BLaER1 treated with 17β-estradiol and CSF1 and Interleukin-3, amounts not matched to agents 10 nM and 100 nM (cell line): ENCODE data around the gene KLHL24.
"Not testable (repeated sequence)": the region's sequence is repeated elsewhere in the genome, so short reads cannot be mapped to it uniquely, and the experiment has no call there.

Source experiments
- H3K27ac ChIP-seq, 11 experiments: shearing (Covaris generic); formaldehyde crosslinking; 2 replicates each; pipeline ENCODE4 v1.8.1; 2022
- H3K27me3 ChIP-seq, 11 experiments: shearing (Covaris generic); formaldehyde crosslinking; 2 replicates each; pipeline ENCODE4 v1.8.1; 2022
- H3K36me3 ChIP-seq, 11 experiments: shearing (Covaris generic); formaldehyde crosslinking; 2 replicates each; pipeline ENCODE4 v1.8.1; 2022
- H3K4me1 ChIP-seq, 10 experiments: shearing (Covaris generic); formaldehyde crosslinking; 2 replicates each; pipeline ENCODE4 v1.8.1; 2022
- H3K4me2 ChIP-seq, 11 experiments: shearing (Covaris generic); formaldehyde crosslinking; 2 replicates each; pipeline ENCODE4 v1.8.1; 2022
- H3K4me3 ChIP-seq, 10 experiments: shearing (Covaris generic); formaldehyde crosslinking; 2 replicates each; pipeline ENCODE4 v1.8.1; 2022
- H3K9ac ChIP-seq, 11 experiments: shearing (Covaris generic); formaldehyde crosslinking; 2 replicates each; pipeline ENCODE4 v1.8.1; 2022
- H3K9me3 ChIP-seq, 11 experiments: shearing (Covaris generic); formaldehyde crosslinking; replicated peaks in 1 of 11; 2 replicates each; pipeline ENCODE4 v1.8.1; 2022
- H4K20me1 ChIP-seq, 11 experiments: shearing (Covaris generic); formaldehyde crosslinking; 2 replicates each; pipeline ENCODE4 v1.8.1; 2022
- Cebpa-rat ChIP-seq, 11 experiments: shearing (Covaris generic); IDR thresholded peaks; 2 replicates each; pipeline ENCODE4 v1.8.1; 2022

KLHL24 gene

DNA sequence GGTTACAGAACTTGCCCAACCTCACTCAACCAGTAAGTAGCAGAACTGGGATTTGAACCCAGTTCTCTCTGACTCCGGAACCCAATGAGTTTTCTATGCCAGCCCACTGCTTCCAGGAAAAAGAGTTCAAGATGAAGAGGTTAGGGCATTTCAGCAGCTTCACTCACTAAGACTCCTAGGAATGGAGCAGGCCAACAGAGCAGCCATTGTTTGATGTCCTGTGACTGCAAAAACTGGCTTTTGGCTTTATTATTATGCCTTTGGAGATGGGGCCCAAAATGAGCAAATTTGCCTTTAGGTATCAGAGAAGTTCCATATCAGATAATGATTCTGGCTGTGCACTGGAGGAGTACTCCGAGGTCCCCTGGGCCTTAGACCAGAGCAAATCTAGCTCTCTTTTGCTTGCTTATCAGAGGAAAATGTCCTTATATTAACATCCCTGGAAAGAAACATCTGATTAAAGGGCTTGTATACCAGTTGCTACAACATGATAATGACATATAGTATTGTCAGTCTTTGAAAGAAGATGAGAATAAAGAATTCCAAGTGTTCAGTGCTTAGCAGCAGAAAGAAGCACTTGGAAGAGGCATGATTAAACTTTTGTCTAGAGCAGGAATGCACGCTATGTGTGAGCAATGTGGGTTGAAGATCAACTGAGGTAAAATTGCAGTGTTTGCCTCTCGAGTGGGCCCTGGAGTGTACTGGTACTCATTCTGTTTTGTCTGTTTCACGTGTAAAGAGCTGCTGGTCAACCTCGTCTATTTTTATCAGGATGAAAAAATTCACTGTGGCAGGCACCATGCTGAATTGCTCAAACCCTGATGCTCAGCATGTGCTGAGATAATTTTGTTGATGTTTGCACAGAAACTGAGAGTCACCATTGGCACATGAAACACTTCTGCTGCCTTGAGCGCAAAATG lies 21.8 kb upstream of the KLHL24 start:
- no peaks in the 10 kb centered on the region for H4K20me1 ChIP-seq
- no peak overlapping the region for H3K4me3 ChIP-seq
- no peaks in the 10 kb centered on the region for H3K36me3 ChIP-seq
- H3K27ac ChIP-seq = no peak overlapping the region
- TF ChIP-seq Cebpa-rat (IDR thresholded peaks at IDR 0.05) = no peak
- no peak overlapping the region for H3K9ac ChIP-seq
- no peak overlapping the region for H3K4me2 ChIP-seq
- H3K9me3 ChIP-seq = no peaks in the 10 kb centered on the region
- H3K4me1 ChIP-seq = no peaks in the 10 kb centered on the region
- H3K27me3 ChIP-seq = no peaks in the 10 kb centered on the region

DNA sequence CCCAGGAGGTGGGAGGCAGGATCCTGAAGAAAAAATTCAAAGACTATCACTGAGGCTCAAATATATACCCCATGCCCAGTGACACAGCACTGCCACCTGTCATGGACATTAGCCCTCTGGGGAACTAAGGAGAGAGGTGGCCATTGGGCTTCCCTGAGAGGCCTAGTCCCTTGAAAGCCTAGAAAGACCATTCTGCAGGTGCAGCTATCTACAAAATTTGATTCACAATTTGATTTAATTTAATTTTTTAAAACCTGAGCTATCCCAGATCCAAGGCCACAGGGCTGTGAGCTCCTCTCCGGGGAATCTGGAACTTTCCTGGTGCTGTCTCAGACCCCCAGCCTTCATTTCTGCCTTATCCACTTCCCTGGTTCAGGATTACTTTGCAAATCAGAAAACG lies 16.9 kb upstream of the KLHL24 start:
- H4K20me1 ChIP-seq = no peaks in the 10 kb centered on the region
- H3K9me3 ChIP-seq = peaks cover 0 to 18% (median 5%) of the 10 kb centered on the region in 11 experiments; a peak in 14 of 22 replicates
- no peak overlapping the region for H3K4me2 ChIP-seq
- no peaks in the 10 kb centered on the region for H3K36me3 ChIP-seq
- no peak for TF ChIP-seq Cebpa-rat (IDR thresholded peaks at IDR 0.05)
- H3K4me1 ChIP-seq = no peaks in the 10 kb centered on the region
- no peak overlapping the region for H3K4me3 ChIP-seq
- H3K27ac ChIP-seq = no peak overlapping the region
- no peaks in the 10 kb centered on the region for H3K27me3 ChIP-seq
- H3K9ac ChIP-seq = no peak overlapping the region

DNA sequence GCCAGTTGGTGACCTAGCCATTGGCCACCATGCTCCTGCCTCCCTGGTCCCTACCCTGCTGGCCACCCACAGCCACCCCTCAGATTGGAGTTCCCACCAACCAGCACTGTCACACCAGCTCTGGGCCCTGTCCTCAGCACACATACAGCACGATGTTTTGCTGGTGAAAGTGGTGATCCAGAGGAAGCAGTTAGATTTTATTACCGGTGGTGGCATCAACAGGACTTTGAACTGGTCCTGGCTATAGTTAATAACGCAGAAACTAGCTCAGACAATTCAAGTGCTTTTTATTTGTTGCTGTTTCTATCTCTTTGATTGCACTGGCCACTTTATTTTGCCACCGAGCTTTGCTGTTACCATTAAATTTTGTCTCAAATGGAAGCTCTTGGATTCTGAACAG lies 16.4 kb upstream of the KLHL24 start:
- no peak overlapping the region for H3K27ac ChIP-seq
- no peak for TF ChIP-seq Cebpa-rat (IDR thresholded peaks at IDR 0.05)
- peaks cover 0 to 18% (median 5%) of the 10 kb centered on the region in 11 experiments; a peak in 14 of 22 replicates for H3K9me3 ChIP-seq
- H3K4me1 ChIP-seq = no peaks in the 10 kb centered on the region
- H3K27me3 ChIP-seq = no peaks in the 10 kb centered on the region
- H3K36me3 ChIP-seq = no peaks in the 10 kb centered on the region
- no peak overlapping the region for H3K4me3 ChIP-seq
- H3K9ac ChIP-seq = no peak overlapping the region
- no peaks in the 10 kb centered on the region for H4K20me1 ChIP-seq
- no peak overlapping the region for H3K4me2 ChIP-seq

DNA sequence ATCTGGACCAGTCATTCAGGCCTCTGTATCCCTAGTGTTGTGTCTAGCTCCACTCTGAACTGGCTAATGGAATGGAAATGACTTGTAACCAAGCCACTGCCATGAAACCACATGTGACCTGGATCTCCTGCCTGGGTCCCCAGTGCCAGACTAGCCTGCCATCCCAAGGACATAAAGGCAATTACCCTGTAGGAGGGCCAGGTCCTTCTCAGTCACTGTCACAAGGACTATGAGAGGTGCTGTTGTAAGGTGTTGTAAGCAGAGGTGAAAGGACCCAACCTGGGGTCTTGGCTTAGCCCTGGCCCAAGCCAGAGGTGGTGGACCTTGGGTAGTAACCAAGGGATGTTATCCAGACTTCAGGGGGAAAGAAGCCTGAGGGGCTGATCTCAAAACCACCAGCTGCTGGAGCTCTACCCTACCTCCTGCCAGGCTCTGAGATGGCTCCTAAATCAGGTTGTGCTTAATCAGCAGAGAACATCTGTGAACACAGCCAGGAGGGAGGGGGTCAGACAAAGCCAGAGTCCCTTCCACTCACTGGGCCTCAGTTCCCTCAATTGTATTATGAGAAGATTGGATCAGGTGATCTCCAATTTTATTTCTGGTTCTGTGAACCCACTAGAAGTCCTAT lies 15.7 kb upstream of the KLHL24 start:
- Histone ChIP-seq H3K27me3 (no peaks in the 10 kb centered on the region), H3K4me1 (no peaks in the 10 kb centered on the region), H3K36me3 (no peaks in the 10 kb centered on the region), H3K4me3 (no peak overlapping the region), H4K20me1 (no peaks in the 10 kb centered on the region), H3K27ac (no peak overlapping the region), H3K4me2 (no peak overlapping the region), H3K9me3 (peaks cover 0 to 18% (median 5%) of the 10 kb centered on the region in 11 experiments; a peak in 14 of 22 replicates), H3K9ac (no peak overlapping the region)
- TF ChIP-seq Cebpa-rat (IDR thresholded peaks at IDR 0.05) = no peak

DNA sequence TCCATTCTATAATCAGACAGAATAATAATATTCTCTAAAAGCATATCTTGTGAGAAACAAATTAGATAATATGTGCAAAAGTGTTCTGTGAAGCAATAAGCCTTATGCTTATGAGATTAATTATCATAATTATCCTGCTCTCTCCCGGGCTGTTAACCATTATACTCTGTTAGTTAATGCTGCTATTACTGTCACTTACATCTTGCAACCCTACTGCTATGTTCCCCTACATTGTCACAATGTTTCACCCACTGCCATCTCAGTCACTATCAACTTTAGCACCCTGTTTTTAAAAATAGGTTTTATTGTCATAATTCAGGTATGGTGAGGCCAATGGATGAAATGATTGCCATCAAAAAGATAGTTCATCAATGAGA lies 15.2 kb upstream of the KLHL24 start:
- Histone ChIP-seq H3K4me2 (no peak overlapping the region), H3K27me3 (no peaks in the 10 kb centered on the region), H3K4me1 (no peaks in the 10 kb centered on the region), H3K36me3 (no peaks in the 10 kb centered on the region), H3K9me3 (peaks cover 0 to 18% (median 5%) of the 10 kb centered on the region in 11 experiments; a peak in 14 of 22 replicates), H3K27ac (no peak overlapping the region), H3K4me3 (no peak overlapping the region), H4K20me1 (no peaks in the 10 kb centered on the region), H3K9ac (no peak overlapping the region)
- TF ChIP-seq Cebpa-rat (IDR thresholded peaks at IDR 0.05) = no peak

DNA sequence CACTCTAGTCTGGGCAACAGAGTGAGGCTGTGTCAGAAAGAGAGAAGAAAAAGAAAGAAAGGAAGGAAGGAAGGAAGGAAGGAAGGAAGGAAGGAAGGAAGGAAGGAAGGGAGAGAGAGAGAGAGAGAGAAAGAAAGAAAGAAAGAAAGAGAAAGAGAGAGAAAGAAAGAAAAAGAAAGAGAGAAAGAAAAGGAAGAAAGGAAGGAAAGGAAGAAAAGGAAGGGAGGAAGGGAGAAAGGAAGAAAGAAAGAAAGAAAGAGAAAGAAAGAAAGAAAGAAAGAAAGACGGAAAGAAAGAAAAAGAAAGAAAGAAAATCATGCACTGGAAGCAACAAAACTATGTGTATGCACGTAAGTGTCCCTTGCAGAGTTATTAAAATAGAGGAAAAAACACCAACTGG lies 12.9 kb upstream of the KLHL24 start:
- not testable (repeated sequence) for H3K4me3 ChIP-seq, H3K4me1 ChIP-seq, H3K27ac ChIP-seq, H3K27me3 ChIP-seq, H3K36me3 ChIP-seq, H3K9ac ChIP-seq, H4K20me1 ChIP-seq
- Histone ChIP-seq H3K4me2 (0 out of 22 replicates have a peak overlapping the region, but pooled peaks of 1 of the 11 experiments have one; percentile 10), H3K9me3 (peaks cover 0 to 18% (median 5%) of the 10 kb centered on the region in 11 experiments; a peak in 14 of 22 replicates)

DNA sequence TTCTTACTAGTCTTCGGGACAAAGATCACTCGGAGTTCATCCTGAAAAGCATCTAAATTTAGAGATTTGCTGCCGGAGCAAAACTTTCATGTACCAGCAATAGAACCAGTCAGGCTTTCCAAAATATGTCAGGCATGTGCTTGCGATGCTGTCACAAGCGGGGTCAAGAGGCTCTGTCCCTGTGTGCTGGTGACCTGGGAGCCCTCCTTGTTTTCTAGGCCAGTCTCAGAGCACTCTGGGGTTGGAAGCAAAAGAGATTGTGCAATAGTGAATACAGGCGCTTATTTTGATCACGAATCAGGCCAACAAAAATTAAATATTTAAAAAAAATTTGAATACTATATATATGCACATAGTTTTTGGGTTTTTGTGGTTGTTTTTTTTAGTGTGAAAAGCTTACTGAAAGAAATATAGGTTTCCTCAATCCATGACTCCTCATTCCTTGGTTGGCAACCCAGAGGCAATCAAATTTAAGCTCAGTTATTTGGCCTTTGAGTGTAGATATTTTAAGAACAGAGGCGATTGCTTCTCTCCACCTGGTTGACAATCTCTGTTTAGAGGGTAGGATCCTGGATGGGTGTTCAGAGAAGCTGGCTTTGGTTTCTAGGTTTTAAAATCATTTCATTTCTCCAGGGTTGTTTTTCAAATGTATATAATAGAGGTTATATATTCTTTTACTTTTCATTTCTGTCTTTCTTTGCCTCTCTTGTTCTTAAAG lies 8.4 kb upstream of the KLHL24 start:
- no peak overlapping the region for H3K4me3 ChIP-seq
- H3K27ac ChIP-seq = no peak overlapping the region
- H3K9ac ChIP-seq = no peak overlapping the region
- no peaks in the 10 kb centered on the region for H3K36me3 ChIP-seq
- no peak overlapping the region for H3K4me2 ChIP-seq
- H3K9me3 ChIP-seq = no peaks in the 10 kb centered on the region
- no peaks in the 10 kb centered on the region for H4K20me1 ChIP-seq
- H3K27me3 ChIP-seq = no peaks in the 10 kb centered on the region
- peak in 5 of 11 experiments; percentile 33 to 85 (median 46); a peak in 7 of 22 replicates for TF ChIP-seq Cebpa-rat (IDR thresholded peaks at IDR 0.05)
- H3K4me1 ChIP-seq = no peaks in the 10 kb centered on the region

DNA sequence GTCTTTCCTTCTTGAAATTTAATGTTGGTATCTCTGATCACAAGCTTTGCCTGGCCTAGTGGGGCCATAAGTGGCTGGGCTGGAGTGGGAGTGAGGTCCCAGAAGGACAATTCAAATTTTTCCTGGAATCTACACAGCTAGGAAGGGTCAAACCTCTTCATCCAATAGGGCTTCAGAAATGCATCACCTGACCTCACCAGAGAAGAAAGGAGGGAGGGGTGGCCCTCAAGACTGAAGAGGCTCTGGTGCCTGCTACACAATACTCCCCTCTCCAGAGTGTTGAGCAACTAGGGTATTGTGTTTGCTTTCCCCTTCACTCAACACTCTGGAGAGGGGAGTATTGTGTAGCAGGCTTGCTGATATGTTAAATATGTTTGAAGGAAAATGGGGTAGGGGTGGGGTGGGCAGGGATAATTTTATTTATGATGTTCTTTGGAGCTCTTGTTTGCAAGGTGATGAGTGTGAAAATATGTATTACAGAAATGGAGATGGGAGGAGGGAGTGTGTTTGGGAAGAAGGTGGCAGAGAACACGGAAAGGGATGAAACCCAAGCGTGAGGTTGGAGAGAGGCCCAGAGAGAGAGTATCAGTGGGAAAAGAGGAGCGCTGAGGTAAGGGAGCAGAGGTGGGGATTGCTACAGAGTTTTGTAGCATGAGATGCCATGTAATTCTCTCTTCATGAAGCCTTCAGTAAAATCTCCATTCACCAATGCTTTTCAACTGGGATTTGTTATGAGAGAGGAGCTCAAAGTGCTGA lies 5.7 kb upstream of the KLHL24 start:
- no peak overlapping the region for H3K4me3 ChIP-seq
- no peak overlapping the region for H3K27ac ChIP-seq
- no peaks in the 10 kb centered on the region for H3K27me3 ChIP-seq
- H3K36me3 ChIP-seq = no peaks in the 10 kb centered on the region
- peaks cover 1 to 3% (median 2%) of the 10 kb centered on the region in 10 experiments; a peak in 16 of 20 replicates for H3K4me1 ChIP-seq
- H3K9me3 ChIP-seq = no peaks in the 10 kb centered on the region
- no peak overlapping the region for H3K9ac ChIP-seq
- H3K4me2 ChIP-seq = no peak overlapping the region
- no peaks in the 10 kb centered on the region for H4K20me1 ChIP-seq
- TF ChIP-seq Cebpa-rat (IDR thresholded peaks at IDR 0.05) = no peak

DNA sequence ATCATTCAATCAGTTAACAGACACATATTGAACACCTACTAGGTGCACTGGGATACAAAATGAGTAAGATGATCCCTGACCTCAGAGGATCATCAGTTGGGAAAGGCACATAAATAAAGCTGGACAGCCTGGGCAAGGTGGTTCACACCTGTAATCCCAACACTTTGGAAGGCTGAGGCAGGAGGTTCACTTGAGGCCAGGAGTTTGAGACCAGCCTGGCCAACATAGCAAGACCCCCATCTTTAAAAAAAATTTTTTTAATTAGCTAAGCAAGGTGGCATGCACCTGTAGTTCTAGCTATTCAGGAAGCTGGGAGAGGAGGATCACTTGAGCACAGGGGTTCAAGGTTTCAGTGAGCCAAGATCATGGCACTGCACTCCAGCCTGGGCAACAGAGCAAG lies 3.7 kb upstream of the KLHL24 start:
- H3K4me3 ChIP-seq = no peak overlapping the region
- peaks cover 0 to 8% (median 0%) of the 10 kb centered on the region in 11 experiments; a peak in 4 of 22 replicates for H4K20me1 ChIP-seq
- peaks cover 5 to 7% (median 7%) of the 10 kb centered on the region in 10 experiments; a peak in 16 of 20 replicates for H3K4me1 ChIP-seq
- no peak for TF ChIP-seq Cebpa-rat (IDR thresholded peaks at IDR 0.05)
- no peak overlapping the region for H3K27ac ChIP-seq
- no peak overlapping the region for H3K4me2 ChIP-seq
- no peaks in the 10 kb centered on the region for H3K9me3 ChIP-seq
- H3K9ac ChIP-seq = no peak overlapping the region
- no peaks in the 10 kb centered on the region for H3K27me3 ChIP-seq
- H3K36me3 ChIP-seq = no peaks in the 10 kb centered on the region

DNA sequence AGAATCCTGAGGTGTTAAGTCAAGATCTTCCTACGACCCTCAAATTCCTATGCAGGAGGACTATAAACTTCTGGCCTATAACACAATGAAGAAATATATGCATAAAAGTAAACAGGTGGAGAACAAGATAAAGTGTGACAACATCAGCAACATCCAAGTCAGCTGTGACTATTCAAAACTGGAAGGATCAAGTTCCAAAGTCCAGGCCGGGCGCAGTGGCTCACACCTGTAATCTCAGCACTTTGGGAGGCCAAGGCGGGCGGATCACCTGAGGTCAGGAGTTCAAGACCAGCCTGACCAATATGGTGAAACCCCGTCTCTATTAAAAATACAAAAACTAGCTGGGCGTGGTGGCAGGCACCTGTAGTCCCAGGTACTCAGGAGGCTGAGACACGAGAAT lies 2.7 kb upstream of the KLHL24 start:
- Histone ChIP-seq H3K4me1 (peaks cover 12 to 15% (median 14%) of the 10 kb centered on the region in 10 experiments), H4K20me1 (peaks cover 0 to 15% (median 0%) of the 10 kb centered on the region in 11 experiments; a peak in 5 of 22 replicates)
- H3K36me3 ChIP-seq, H3K27me3 ChIP-seq, H3K9me3 ChIP-seq, H3K4me2 ChIP-seq, H3K27ac ChIP-seq, H3K9ac ChIP-seq, H3K4me3 ChIP-seq: not testable (repeated sequence)
